Activated effector memory CD4-positive, alpha-beta T cell treated with anti-CD3 and anti-CD28 coated beads, Interleukin-2, amount 50 U/mL, for 16 hours (primary cell): ENCODE data around the gene HIVEP3.

Experiments
- DNase-seq: peaks from one replicate; pipeline ENCODE4 v3.0.0-alpha.2; 2020

The HIVEP3 gene

DNA sequence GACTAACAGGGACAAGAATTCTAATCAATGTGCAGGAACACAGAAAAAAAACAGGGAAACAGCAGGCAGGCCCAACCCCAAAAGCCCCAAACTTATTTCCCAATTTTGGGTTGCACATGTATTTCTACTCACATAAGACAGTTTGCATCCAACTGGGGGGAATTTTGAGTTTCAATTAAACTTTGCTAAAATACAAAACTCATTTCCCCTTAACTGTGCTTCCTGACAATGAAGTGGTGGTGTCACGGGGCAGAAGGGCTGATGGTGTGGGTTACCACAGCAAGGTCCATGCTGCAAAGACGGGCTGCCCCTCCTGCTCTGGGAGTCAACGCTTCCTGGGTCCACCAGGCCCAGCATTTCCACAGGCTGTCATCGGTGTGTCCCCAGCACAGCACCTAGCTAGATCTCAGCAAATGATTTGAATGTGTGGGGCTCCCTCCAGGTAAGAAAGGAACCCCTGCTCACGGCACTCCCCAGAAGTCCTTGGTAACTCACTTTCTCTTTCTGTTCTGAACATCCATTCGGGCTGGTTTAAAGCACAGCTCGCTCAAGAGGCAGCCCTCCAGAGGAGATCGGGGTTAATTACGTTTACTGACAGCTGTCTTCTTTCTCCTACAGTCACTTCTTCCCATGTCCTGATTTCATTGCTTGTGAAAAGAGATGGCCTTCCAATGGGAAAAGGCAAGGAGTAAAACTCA lies 27.4 kb downstream of the HIVEP3 start:
- DNase-seq, result peak; percentile 80

DNA sequence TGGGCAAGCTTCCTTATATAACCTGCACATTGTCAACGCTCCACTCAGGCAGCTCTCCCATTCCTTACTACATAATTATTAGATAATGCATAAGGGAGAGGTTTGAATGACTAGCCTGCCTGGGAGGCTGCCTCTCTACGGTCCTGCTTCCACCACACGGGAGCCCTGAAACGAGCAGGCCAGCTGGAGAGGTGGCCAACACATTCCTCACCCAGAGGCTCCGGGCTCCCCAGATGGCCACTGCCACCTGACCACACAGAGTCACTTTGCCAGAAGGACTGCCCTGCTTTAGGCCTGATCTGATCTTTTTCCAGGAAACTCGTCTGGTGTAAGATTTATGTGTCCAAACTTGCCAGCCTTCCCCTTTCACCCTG lies 27.9 kb downstream of the HIVEP3 start:
- no peak for DNase-seq

DNA sequence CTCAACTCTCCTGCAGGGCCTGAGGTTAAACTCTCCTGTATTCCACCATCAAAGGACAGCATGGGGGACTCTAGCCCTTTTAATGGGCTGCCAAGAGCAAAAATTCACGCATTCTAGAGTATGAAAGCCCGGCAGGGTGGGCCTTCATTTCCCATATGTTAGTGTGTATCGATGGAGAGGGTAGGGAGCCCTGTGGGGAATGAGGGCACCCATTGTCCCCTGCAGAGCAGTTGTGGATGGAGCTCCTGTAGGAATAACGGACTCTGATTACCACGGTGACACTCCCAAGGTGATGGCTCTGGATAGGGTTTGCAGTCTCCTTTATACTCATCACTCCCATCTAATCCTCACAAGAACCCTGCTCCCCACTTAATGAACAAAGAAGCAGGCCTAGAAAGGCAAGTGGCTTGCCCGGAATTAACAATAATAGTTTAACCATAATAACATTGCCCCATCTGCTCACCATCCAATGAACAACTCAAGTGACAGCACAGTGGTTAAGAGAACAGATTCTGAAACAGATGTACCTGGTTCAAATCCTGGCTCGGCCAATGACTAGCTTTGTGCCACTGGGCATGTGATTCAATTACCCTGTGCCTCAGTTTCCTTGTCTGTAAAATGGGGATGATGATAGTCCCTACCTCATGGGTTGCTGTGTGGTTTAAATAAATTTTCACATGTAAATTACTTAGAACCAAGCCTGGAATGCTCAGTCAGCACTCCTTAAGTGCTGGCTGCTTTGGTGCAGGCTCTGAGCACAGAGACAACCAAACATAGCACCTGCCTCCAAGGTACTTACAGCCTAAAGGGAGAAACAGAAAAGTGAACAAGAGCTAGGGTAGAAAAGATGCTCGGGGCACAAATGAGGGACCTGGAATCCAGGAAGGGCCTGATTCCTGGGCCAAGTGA lies 29.0 kb downstream of the HIVEP3 start:
- no peak for DNase-seq

DNA sequence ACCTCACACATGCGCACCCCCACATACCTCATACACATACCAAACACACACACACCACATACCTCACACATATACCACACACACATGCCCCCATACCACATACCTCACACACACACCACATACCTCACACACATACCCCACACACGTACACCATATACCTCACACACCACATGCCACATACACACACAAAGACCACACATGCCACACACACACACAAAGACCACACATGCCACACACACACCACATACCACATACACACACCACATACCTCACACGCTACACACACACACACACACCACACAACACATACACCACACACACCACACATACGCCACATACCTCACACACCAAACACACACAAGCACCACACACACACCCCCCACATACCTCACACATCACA lies 30.0 kb downstream of the HIVEP3 start:
- DNase-seq, result peak; percentile 33

DNA sequence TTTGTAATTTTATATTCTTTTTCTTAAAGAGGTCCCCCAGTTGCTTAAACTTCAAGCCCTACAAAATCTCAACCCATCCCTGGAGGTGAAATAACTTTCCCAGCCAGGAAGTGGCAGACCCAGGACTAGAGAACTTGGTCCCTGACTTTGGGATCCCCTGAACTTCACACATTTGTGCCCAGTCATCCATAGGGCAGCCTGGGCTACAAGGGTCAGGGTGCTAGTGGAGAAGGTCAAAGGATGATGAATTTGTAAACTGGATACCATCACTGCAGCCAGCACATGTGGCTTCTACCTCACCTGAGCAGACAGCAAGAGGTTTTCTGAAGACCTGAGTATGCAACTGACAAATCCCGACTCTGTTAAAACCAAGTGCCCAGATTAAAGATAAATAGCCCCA lies 31.4 kb downstream of the HIVEP3 start:
- DNase-seq, result peak; percentile 9

DNA sequence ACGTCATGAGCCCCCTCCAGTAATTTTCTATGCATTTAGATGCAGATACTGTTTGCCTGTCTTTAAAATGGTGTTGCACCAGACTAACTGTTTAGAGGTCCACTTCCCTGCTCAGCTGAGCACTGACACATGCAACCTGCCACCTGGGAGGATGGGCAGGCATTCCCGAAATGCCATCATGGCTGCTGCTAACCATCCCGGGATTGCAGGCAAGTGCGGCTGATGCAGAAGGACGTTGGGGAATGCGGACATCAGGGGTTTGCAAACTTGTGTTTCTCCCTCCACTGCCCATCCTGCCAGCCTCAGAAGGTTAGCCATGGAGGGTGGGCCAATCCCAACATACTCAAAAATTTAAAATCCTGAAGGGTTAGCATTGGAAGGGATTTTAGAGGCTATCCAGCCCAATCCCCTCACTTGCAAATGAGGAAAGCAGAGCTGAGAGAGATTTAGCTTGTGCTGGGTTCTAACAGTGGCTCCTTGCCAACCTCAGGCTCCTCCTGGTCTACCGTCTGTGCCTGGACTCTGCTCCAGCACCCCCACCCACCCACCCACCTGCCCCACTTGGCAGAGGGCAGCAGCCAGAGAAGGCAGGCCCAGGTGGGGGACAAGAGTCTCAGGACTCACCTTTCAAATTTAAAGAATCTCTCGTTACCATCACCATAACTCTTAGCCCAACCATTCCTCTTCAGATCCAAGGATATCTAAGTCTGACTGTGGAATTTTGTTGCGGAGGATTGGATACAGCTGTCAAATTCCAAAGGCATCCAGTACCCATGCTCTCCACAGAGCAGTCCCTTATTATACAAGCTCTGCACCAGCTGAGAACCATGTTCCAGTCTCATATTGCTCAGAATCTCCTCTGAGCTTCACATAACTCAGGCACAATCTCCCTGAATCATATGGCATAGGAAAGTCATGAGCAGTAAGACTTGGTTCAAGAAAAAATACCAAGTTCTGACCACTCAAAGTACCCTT lies 34.2 kb downstream of the HIVEP3 start:
- DNase-seq, result no peak

DNA sequence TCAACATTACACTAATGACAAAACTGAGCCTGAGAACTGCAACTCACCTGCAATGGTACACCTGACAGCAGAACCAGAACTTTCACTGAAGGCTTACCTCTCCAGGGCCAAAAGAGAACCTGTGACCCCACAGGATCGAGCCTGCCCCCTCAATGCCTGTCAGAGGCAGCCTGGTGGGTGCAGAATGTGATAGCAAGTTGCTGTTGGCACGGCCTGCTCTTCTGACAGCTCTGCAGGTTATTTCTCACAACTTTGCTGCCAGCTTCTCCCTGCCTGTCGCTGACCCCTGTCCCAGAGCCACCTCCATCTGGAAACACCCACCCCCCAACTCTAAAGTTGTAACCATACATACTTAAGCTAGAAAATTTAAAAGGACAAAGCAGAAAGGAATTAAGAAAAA lies 35.2 kb downstream of the HIVEP3 start:
- no peak for DNase-seq

DNA sequence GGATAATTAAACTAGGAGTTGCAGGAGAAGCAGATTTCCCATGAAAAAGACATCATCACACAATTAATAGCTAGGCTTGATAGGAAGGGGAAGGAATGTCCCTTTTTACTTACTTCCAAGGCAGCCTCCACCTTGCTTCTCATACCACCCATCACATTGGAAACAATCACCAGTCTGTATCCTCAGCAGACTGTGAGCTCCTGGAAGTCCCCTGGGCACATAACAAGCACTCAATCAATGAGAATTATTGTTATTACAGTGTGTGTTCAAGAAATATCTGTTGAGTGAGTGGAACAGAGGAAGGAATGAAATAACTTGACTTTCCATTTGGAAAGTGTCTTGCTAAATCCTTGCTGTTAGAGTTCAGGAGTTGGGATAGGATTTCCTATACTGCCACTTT lies 36.2 kb downstream of the HIVEP3 start:
- no peak for DNase-seq

DNA sequence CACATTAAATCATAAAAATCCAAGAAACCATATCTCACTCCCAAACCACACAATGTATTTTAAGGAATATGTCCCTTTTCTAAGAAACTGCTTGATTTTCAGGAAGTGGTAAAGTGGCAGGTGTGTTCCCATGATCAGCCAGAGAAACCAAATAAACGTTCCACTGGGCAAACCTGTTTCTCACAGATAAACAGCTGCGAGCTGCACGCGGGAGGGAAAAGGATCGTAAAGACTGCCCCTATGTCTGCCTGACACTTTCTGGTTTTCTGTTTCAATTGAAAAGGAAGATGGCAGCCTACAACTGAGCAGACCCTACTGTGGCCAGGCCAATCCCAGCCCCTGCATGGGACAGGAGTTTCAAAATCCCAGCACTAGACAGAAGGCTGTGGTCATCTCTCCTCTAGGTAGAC lies 36.6 kb downstream of the HIVEP3 start:
- DNase-seq, result no peak

DNA sequence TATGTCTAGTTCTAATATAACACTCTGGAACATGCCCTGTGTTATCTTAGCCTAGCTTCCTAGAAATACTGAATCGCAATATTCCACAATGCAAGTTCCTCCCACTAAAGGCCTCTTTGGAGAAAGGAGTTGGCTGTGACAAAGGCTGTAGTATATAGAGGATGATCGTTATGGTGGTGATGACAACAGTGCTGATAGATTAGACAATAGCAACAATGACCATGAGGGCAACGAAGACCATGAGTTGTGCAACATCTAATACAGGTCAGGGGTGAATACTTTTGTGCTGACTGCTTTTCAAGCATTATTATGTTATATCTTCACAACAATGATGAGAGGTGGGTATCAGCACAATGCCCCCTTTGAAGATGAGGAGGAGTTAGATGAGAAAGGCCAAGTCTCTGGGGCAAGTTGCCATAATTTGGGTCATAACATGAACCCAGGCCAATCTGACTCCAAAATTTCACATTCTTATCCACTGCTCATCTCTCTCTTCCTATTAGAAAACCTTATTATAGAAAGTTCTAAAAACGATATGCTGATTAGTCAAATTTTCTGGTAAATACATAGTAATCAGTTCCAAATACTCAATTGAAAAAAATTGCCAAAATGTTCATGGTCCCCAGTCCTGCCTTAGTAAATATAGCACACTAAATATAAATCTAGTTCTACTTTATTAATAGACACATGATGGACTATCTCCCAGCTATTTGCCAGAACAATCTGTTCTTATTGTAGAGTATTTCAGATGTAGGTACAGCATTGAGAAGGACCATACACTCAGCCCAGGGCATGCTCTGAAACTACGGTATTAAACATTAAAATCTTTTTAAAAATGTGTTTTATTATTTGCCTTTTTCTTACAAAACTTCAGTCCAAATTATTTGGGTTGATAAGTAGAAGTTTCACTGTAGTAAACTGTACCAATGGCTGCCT lies 37.5 kb downstream of the HIVEP3 start:
- no peak for DNase-seq

DNA sequence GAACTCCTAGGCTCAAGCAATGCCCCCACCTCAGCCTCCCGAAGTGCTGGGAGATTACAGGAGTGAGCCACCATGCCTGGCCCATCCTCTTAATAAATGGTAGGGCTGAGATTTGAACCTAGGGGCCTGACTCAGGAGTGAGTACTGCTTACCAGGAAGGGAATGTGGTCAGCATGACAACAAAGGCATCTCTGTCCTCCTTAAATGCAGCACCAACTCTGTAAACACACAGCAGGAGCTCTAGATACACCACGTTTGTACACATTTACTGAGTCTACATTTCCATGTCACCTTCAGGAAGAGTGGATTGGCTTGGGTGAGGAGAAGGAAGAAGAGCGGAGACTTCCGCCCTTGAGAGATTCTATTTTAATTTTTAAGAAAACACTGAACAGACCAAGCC lies 38.5 kb downstream of the HIVEP3 start:
- DNase-seq, result no peak

DNA sequence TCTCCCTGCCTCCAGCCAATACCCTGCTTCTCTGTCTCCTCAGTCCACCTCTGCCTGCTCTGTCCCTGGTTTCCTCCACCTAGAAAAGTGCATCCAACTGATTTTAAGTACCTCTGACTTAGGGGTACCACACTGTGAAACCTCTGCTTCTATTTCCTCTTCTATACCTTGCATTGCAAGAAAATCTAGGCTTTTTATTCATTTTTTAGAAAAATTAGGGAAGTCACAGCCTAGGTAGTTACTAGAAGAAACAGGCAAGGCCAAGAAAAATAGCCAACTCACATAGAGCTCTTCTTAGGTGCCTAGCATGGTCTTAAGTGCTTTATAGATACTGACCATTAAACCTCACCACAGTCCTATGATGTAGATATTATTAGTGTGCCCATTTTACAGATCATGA lies 39.1 kb downstream of the HIVEP3 start:
- DNase-seq, result peak; percentile 19

DNA sequence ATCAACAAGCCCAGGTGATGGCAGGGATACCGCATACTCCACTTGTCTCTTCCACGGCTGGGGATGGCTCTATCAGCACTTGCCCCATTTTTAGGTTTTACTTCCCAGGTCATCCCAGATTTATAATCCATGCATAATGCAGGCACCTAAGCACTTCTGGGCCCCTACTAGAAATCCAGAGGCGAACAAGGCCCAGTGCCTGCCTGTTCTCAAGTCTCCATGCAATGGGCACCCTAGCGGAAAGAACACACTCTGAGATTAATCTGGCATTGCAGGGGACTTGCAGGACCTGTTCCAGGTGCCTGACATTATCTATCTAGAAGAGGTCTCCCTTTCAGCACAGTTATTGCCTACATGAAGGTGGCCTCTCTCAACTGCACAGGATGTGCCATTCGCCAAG lies 39.8 kb downstream of the HIVEP3 start:
- no peak for DNase-seq

DNA sequence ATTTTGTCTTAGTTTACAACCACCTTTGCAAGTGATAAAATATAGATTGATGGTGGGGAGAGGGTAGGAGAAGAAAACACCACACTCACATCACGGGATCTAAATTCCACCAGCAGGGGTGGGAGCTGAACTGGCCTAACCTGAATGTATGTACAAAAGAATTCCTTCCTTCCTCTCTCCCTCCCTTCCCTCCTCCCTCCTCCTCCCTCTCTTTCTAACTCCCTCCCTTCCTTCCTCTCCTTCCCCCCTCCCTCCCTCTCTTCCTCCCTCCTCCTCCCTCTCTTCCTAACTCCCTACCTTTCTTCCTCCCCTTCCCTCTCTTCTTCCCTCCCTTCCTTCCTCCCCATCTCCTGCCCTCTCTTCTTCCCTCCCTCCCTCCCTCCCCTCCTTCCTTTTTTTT lies 40.2 kb downstream of the HIVEP3 start:
- no peak for DNase-seq

DNA sequence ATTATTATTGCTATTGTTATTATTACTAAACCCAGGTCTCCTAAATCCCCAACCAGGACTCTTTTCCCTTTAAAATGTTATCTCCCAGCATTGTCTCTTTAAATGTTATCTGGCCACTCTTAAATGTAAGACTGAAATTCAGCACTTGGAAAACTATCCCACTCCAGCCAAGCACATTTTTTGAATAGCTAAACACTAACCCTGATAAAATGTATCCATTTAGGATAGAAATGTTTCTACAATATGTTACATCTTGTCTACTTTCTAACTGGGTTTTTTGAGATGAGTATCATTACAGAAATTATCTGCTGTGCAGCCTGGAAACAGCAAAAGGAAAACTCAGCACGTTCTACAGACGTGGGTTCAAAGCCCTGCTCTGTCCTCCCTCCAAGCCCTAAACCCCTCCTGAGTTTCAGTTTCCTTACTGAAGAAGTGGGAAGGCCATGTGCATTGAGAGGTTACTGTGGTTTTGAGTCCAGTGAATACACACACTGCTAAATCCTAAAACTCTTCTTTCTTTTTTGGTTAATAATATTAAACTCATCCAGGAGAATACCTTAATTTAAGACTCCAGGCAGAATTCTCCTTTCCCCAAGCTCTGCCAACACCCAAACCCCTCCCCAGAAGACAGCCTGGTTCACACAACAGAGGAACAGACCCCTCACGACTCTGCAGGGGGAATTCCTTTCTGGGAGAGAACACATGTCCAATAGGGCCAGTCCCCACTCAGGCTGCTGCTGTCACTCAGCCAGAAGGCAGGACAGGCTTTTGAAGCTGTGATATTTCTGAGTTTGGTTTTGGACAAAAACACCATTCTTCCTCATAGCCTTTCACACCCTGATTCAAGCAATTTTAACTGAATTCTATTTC lies 41.9 kb downstream of the HIVEP3 start:
- no peak for DNase-seq

DNA sequence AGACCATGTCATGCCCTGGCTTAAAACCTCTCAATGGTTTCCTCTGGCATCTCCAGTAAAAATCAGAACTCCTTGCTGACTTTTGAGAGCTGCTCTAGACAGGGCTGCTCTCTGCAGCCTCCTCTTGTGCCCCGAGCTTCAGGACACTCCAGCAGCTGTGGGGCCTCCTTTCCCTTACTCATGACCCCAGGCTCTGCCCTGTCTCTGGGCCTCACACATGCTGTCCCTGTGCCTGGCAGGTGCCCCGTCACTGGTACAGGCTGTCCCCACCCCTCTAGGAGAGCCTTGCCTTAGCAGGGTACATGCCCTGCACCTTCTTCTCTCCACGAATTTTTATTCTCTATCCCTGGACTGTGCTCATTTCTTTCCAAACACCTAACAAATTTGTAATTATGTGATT lies 43.2 kb downstream of the HIVEP3 start:
- no peak for DNase-seq

DNA sequence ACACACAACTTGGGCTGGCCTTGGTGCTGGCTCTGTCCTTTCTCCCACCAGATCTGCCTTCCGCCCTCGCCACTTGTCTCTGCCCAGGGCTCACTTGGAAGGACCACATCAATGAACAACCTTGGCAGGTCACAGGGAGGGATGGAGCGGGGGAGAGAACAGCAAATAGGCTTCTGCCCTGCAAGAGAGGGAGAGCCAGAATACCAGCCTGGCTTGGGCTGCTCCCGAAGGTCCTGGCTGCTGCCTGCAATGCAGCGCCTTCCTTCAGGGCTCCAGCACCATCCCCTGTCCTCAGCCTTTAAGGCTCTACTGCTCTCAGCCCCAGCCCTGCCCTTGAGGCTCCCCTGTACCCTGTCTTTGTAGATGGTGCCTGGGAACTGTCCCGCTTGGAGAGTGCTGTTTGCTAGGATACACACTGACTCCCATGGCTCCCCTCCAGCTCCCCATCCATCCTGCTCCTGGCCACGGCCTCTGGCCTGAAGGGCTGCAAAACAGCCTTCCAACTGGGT lies 43.8 kb downstream of the HIVEP3 start:
- DNase-seq, result no peak

DNA sequence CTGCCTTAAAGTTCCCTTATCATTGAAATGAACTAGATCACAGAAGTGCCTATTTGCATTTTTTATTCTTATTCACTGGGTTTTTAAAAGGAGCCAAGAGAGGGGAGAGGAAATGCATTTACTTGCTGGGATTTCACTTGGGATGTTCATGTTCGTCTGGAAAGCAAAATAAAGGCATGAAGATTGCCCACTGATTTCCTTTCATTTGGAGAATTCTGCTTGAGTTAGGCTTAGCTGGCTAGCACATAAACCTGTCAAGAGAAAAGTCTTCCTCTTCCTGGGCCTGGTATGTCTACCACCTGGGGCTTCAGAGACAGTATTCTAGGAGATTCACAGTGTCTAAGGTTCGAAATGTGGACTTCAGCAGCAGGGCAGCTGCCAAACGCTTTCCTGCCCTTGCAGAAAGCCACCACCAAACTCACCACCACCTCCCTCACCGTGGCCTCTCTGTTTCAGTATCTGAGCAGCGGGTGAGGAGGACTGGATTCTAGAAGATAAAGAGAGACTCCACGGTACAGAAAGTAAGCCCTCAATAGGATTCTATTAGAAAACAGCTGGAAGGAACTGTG lies 44.5 kb downstream of the HIVEP3 start:
- no peak for DNase-seq

DNA sequence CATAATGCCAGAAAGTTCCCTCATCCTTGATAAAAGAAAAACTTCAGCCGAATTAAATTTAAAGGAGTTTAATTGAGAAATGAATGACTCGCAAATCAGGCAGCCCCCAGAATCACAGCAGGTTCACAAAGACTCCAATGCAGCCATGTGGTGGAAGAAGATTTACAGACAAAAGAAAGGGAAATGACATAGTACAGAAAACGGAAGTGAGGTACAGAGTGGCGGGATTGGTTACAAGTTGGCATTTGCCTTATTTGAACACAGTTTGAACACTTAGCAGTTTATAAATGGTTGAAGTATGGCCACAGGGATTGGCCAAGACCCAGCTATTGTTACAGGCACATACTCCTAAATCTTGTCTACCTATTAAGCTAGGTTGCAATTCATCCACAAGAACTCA lies 46.6 kb downstream of the HIVEP3 start:
- DNase-seq, result no peak

DNA sequence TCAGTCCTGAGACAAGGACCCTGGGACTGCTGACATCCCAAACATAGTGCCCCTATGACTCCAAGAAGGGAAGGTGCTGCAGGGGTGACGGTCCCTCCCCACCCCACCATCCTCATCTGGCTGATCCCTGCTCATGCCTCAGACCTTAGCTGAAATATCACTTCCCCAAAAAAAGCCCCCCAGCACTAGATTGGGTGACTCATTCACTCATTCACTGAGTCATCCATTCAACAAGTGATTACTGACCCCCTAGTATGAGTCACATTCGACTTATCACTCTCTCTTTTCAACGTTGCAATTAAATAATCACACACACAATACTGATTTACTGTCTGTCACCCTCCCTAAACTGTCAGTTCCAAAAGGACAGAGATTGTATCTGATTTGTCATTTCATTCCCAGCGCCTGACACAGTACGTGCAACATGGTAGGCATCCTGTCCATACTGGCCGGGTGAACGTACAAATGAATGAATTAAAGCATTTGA lies 48.6 kb downstream of the HIVEP3 start:
- DNase-seq, result no peak
